ENCODE results near the gene TULP4.

The TULP4 gene

GRCh38 chr6:158408552-158409130 is 96.4 kb downstream of the TULP4 start:
- Histone ChIP-seq H3K4me3 (ENCODE audit: extremely low read depth, insufficient read depth, low read length, poor library complexity, severe bottlenecking) (no peak overlapping the region), H3K4me1 (ENCODE audit: control insufficient read depth, insufficient read depth, low read length, poor library complexity, severe bottlenecking) (peaks cover 2% of the 10 kb centered on the region), H3K27ac (ENCODE audit: low read depth, low read length, severe bottlenecking) (peak overlapping the region; percentile 17), H3K36me3 (ENCODE audit: control insufficient read depth, insufficient read depth, low read length) (peaks cover 9% of the 10 kb centered on the region), H3K9me3 (ENCODE audit: control insufficient read depth, low read length) (peaks cover 18% of the 10 kb centered on the region)
- WGBS, 2 experiments (ENCODE audit: insufficient coverage in 2 of 2): 87 to 88% methylated on average over 7 to 8 of the region's 9 CpGs

GRCh38 chr6:158409451-158409850 is 97.2 kb downstream of the TULP4 start:
- Histone ChIP-seq H3K36me3 (ENCODE audit: control insufficient read depth, insufficient read depth, low read length) (peaks cover 17% of the 10 kb centered on the region), H3K9me3 (ENCODE audit: control insufficient read depth, low read length) (peaks cover 18% of the 10 kb centered on the region), H3K4me1 (ENCODE audit: control insufficient read depth, insufficient read depth, low read length, poor library complexity, severe bottlenecking) (peaks cover 2% of the 10 kb centered on the region), H3K27ac (ENCODE audit: low read depth, low read length, severe bottlenecking) (peak overlapping the region; percentile 47), H3K4me3 (ENCODE audit: extremely low read depth, insufficient read depth, low read length, poor library complexity, severe bottlenecking) (no peak overlapping the region)
- 89 to 91% methylated on average over 2 to 3 of the region's 3 CpGs for WGBS, 2 experiments (ENCODE audit: insufficient coverage in 2 of 2)

GRCh38 chr6:158410784-158411183 is 98.5 kb downstream of the TULP4 start:
- peaks cover 30% of the 10 kb centered on the region for H3K36me3 ChIP-seq (ENCODE audit: control insufficient read depth, insufficient read depth, low read length)
- peaks cover 2% of the 10 kb centered on the region for H3K4me1 ChIP-seq (ENCODE audit: control insufficient read depth, insufficient read depth, low read length, poor library complexity, severe bottlenecking)
- no peak overlapping the region for H3K4me3 ChIP-seq (ENCODE audit: extremely low read depth, insufficient read depth, low read length, poor library complexity, severe bottlenecking)
- WGBS, 2 experiments (ENCODE audit: insufficient coverage in 2 of 2): 93 to 100% methylated on average over 2 to 5 of the region's 8 CpGs
- peaks cover 7% of the 10 kb centered on the region for H3K9me3 ChIP-seq (ENCODE audit: control insufficient read depth, low read length)
- no peak overlapping the region for H3K27ac ChIP-seq (ENCODE audit: low read depth, low read length, severe bottlenecking)

GRCh38 chr6:158411998-158412397 is 99.7 kb downstream of the TULP4 start:
- Histone ChIP-seq H3K36me3 (ENCODE audit: control insufficient read depth, insufficient read depth, low read length) (peaks cover 26% of the 10 kb centered on the region), H3K9me3 (ENCODE audit: control insufficient read depth, low read length) (peaks cover 5% of the 10 kb centered on the region), H3K4me3 (ENCODE audit: extremely low read depth, insufficient read depth, low read length, poor library complexity, severe bottlenecking) (no peak overlapping the region), H3K27ac (ENCODE audit: low read depth, low read length, severe bottlenecking) (no peak overlapping the region), H3K4me1 (ENCODE audit: control insufficient read depth, insufficient read depth, low read length, poor library complexity, severe bottlenecking) (peaks cover 2% of the 10 kb centered on the region)
- WGBS, 2 experiments (ENCODE audit: insufficient coverage in 2 of 2): 100% methylated on average over 1 to 3 of the region's 4 CpGs

GRCh38 chr6:158413028-158413427 is 100.8 kb downstream of the TULP4 start:
- Histone ChIP-seq H3K27ac (ENCODE audit: low read depth, low read length, severe bottlenecking) (no peak overlapping the region), H3K36me3 (ENCODE audit: control insufficient read depth, insufficient read depth, low read length) (peaks cover 26% of the 10 kb centered on the region), H3K4me3 (ENCODE audit: extremely low read depth, insufficient read depth, low read length, poor library complexity, severe bottlenecking) (no peak overlapping the region), H3K9me3 (ENCODE audit: control insufficient read depth, low read length) (no peaks in the 10 kb centered on the region), H3K4me1 (ENCODE audit: control insufficient read depth, insufficient read depth, low read length, poor library complexity, severe bottlenecking) (peaks cover 2% of the 10 kb centered on the region)
- 99% methylated on average over 12 to 15 of the region's 16 CpGs for WGBS, 2 experiments (ENCODE audit: insufficient coverage in 2 of 2)

- H3K4me3 ChIP-seq (ENCODE audit: extremely low read depth, insufficient read depth, low read length, poor library complexity, severe bottlenecking): no peak overlapping the region
- WGBS, 2 experiments (ENCODE audit: insufficient coverage in 2 of 2): 96 to 100% methylated on average over 2 to 4 of the region's 5 CpGs
- H3K36me3 ChIP-seq (ENCODE audit: control insufficient read depth, insufficient read depth, low read length): peaks cover 29% of the 10 kb centered on the region
These were observed 101.7 kb downstream of the TULP4 start for GRCh38 chr6:158413814-158414565.

GRCh38 chr6:158414851-158415262 is 102.6 kb downstream of the TULP4 start:
- H3K36me3 ChIP-seq (ENCODE audit: control insufficient read depth, insufficient read depth, low read length): peaks cover 29% of the 10 kb centered on the region
- no peak overlapping the region for H3K27ac ChIP-seq (ENCODE audit: low read depth, low read length, severe bottlenecking)
- no peak overlapping the region for H3K4me3 ChIP-seq (ENCODE audit: extremely low read depth, insufficient read depth, low read length, poor library complexity, severe bottlenecking)
- WGBS, 2 experiments (ENCODE audit: insufficient coverage in 2 of 2): 92 to 96% methylated on average over 4 of the region's 5 CpGs
- H3K4me1 ChIP-seq (ENCODE audit: control insufficient read depth, insufficient read depth, low read length, poor library complexity, severe bottlenecking): peaks cover 2% of the 10 kb centered on the region
- no peaks in the 10 kb centered on the region for H3K9me3 ChIP-seq (ENCODE audit: control insufficient read depth, low read length)

More at GRCh38 chr6:158413814-158414565, 101.7 kb downstream of the TULP4 start:
- peaks cover 2% of the 10 kb centered on the region for H3K4me1 ChIP-seq (ENCODE audit: control insufficient read depth, insufficient read depth, low read length, poor library complexity, severe bottlenecking)
- no peaks in the 10 kb centered on the region for H3K9me3 ChIP-seq (ENCODE audit: control insufficient read depth, low read length)
- H3K27ac ChIP-seq (ENCODE audit: low read depth, low read length, severe bottlenecking): no peak overlapping the region

GRCh38 chr6:158415666-158416065 is 103.4 kb downstream of the TULP4 start:
- Histone ChIP-seq H3K4me3 (ENCODE audit: extremely low read depth, insufficient read depth, low read length, poor library complexity, severe bottlenecking) (no peak overlapping the region), H3K4me1 (ENCODE audit: control insufficient read depth, insufficient read depth, low read length, poor library complexity, severe bottlenecking) (peaks cover 2% of the 10 kb centered on the region), H3K9me3 (ENCODE audit: control insufficient read depth, low read length) (no peaks in the 10 kb centered on the region), H3K27ac (ENCODE audit: low read depth, low read length, severe bottlenecking) (no peak overlapping the region), H3K36me3 (ENCODE audit: control insufficient read depth, insufficient read depth, low read length) (peaks cover 33% of the 10 kb centered on the region)
- 93 to 96% methylated on average over 6 to 7 of the region's 7 CpGs for WGBS, 2 experiments (ENCODE audit: insufficient coverage in 2 of 2)

GRCh38 chr6:158416883-158417759 is 104.9 kb downstream of the TULP4 start:
- peaks cover under 1% of the 10 kb centered on the region for H3K4me1 ChIP-seq (ENCODE audit: control insufficient read depth, insufficient read depth, low read length, poor library complexity, severe bottlenecking)
- peaks cover 33% of the 10 kb centered on the region for H3K36me3 ChIP-seq (ENCODE audit: control insufficient read depth, insufficient read depth, low read length)
- no peak overlapping the region for H3K4me3 ChIP-seq (ENCODE audit: extremely low read depth, insufficient read depth, low read length, poor library complexity, severe bottlenecking)
- peak overlapping the region; percentile 49 for H3K27ac ChIP-seq (ENCODE audit: low read depth, low read length, severe bottlenecking)
- WGBS, 2 experiments (ENCODE audit: insufficient coverage in 2 of 2): 96 to 100% methylated on average over 2 to 4 of the region's 4 CpGs
- H3K9me3 ChIP-seq (ENCODE audit: control insufficient read depth, low read length): no peaks in the 10 kb centered on the region

GRCh38 chr6:158417760-158418098 is 105.5 kb downstream of the TULP4 start:
- H3K27ac ChIP-seq (ENCODE audit: low read depth, low read length, severe bottlenecking): peak overlapping the region; percentile 49
- H3K4me3 ChIP-seq (ENCODE audit: extremely low read depth, insufficient read depth, low read length, poor library complexity, severe bottlenecking): no peak overlapping the region
- 83% methylated on average over 1 of the region's 1 CpG; no CpG with 5 or more reads in 1 of the 2 experiments for WGBS, 2 experiments (ENCODE audit: insufficient coverage in 2 of 2)

More at GRCh38 chr6:158417760-158418098, 105.5 kb downstream of the TULP4 start:
- no peaks in the 10 kb centered on the region for H3K9me3 ChIP-seq (ENCODE audit: control insufficient read depth, low read length)
- H3K36me3 ChIP-seq (ENCODE audit: control insufficient read depth, insufficient read depth, low read length): peaks cover 33% of the 10 kb centered on the region
- no peaks in the 10 kb centered on the region for H3K4me1 ChIP-seq (ENCODE audit: control insufficient read depth, insufficient read depth, low read length, poor library complexity, severe bottlenecking)
